GM21737 (cell line): ENCODE measurements around the gene MS4A4A.

Experiments
- ATAC-seq: cut with Tn5 transposase; IDR thresholded peaks from one replicate; pipeline ENCODE4 v1.9.1; 2021; ENCODE audit warnings: mild to moderate bottlenecking, moderate library complexity; ENCODE audit not compliant: unreplicated experiment

Gene MS4A4A

DNA sequence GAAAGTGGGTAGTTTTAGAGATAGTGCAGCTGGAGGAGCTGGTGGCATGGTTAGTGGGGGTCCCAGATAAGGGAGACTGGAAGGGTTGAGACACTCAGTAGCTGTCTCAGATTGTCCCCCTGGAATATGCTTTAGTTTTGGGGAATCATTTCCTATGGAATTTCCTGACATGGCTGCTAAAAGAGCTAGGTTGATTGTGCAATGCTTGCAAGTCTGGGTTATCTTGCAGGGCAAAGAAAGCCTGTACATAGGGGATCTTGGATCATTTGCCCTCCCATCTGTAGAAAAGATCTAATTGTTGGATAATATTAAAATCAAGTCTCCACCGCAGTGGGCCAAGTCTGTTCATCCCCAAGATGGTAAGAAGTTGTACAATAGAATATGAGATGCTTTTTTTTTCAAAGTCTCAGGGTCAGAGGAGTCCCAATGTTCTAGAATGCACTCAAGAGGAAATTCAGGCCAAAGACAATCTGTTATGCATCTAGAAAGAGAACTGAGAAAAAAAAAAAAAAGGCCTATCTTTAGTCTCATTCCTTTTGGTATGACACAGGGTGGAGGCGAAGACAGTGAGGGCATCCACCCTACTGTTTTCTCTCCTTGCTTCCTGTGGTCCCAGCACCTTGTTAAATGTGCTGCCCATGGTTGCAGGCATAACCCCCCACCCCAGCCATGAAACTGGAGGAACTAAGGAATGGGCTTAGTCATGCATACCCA, 66.8 kb downstream of the MS4A4A start:
- ATAC-seq, result no peak

DNA sequence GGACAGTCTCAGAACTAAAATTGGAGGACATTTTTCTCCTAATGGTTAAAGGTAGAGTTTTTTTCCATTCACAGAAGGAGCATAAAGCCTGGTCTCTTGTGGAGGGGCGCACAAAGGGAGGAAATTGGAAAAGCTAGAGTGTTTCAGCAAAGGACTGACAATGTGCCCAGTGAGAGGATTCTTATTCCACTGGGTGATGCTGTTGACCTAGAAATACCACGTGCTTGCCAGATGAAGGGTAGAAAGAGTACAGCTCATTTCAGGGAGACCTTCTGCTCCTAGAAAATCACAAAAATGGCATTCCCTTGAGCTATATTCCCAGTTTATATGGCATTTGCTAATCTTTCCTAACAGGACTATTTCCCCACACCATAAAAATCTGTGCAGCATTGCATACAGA, 67.7 kb downstream of the MS4A4A start:
- no peak for ATAC-seq

DNA sequence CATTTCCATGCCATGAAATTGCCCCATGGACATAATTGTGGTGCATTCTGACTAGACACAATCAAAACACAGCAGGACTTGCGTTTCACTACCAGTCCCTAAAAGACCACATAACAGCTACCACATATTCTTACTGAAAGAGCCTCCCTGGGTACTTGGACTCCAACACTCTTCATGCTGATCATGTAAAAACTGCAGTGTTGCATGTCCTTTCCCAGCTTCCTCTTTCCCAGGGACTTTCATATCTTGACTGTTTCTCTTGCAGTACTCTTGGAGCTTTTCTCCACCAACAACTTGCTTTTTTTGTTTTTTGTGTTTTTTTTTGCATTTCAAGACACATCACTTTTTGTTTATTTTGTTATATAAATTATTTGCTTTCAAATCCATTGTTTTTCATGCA, 69.5 kb downstream of the MS4A4A start:
- no peak for ATAC-seq

DNA sequence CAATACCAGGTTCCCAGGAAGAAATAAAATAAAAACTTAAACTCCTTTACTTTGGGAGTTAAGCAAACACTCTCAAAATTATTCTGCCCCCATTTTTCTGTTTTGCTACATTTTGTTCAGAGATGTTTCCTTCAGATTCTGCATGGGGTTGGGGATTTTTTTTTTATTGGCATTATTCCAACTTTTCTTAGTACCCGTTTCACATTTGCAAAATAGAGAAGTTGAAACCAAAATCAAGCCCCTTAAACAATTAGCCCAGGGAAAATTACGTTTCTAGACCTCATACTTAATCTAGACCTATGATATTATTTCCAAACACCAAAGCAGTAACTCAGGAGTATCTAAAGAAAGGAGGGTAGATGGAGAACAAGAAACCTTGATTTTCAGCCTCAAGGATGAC, 77.3 kb downstream of the MS4A4A start:
- no peak for ATAC-seq
